GM12865 (cell line): ENCODE measurements around the gene FAM131B.

Source experiments
- DNase-seq: peaks from one replicate; pipeline ENCODE4 v3.0.0; 2010; ENCODE audit warnings: low read depth
- H3K4me3 ChIP-seq: 2 replicates; pipeline ENCODE4 v1.5.1; 2011; ENCODE audit warnings: mild to moderate bottlenecking, low read depth, low read length, control low read depth
- CTCF ChIP-seq: IDR thresholded peaks from 2 replicates; pipeline ENCODE4 v1.5.1; 2011; ENCODE audit warnings: low read length, control low read depth, low read depth, inconsistent platforms; ENCODE audit not compliant: insufficient read depth; ENCODE audit errors: missing control alignments

Gene FAM131B

GRCh38 chr7:143373255-143373794 is 10.8 kb upstream of the FAM131B start:
- no peak for DNase-seq
- no peak overlapping the region for H3K4me3 ChIP-seq
- no peak for TF ChIP-seq CTCF

GRCh38 chr7:143372070-143372469 is 9.6 kb upstream of the FAM131B start:
- no peak for DNase-seq
- no peak overlapping the region for H3K4me3 ChIP-seq
- no peak for TF ChIP-seq CTCF

- no peak for TF ChIP-seq CTCF
- H3K4me3 ChIP-seq: no peak overlapping the region
- DNase-seq: no peak
These were observed 7.5 kb upstream of the FAM131B start for GRCh38 chr7:143369678-143370651.

- DNase-seq: no peak
- H3K4me3 ChIP-seq: no peak overlapping the region
- no peak for TF ChIP-seq CTCF
These were observed 5.9 kb upstream of the FAM131B start for GRCh38 chr7:143368387-143368786.

GRCh38 chr7:143367972-143368371 is 5.5 kb upstream of the FAM131B start:
- no peak for TF ChIP-seq CTCF
- no peak for DNase-seq
- no peak overlapping the region for H3K4me3 ChIP-seq

GRCh38 chr7:143363016-143363937 is 764 bp upstream of the FAM131B start:
- H3K4me3 ChIP-seq: no peak overlapping the region
- no peak for DNase-seq
- no peak for TF ChIP-seq CTCF
